Stimulated activated CD4-positive, alpha-beta T cell treated with anti-CD3 and anti-CD28 coated beads, Interleukin-4, amount 100 ng/mL, for 24 hours (primary cell): ENCODE data around the gene COG7.
"Not testable (repeated sequence)": the region's sequence is repeated elsewhere in the genome, so short reads cannot be mapped to it uniquely, and the experiment has no call there.

Experiments used
- DNase-seq: peaks from one replicate; pipeline ENCODE4 v3.0.0-alpha.2; 2020

COG7 gene

DNA sequence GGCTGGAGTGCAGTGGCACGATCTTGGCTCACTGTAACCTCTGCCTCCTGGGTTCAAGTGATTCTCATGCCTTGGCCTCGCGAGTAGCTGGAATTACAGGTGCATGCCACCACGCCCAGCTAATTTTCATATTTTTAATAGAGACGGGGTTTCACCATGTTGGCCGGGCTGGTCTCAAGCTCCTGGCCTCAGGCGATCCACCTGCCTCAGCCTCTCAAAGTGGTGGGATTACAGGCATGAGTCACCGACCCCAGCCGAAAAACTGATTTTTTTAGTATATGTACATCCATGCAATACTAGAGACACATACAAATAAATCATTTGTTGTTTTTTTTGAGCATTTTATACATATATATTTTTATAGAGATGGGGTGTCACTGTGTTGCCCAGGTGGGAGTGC is 71.3 kb downstream of the COG7 start:
- DNase-seq, result not testable (repeated sequence)

DNA sequence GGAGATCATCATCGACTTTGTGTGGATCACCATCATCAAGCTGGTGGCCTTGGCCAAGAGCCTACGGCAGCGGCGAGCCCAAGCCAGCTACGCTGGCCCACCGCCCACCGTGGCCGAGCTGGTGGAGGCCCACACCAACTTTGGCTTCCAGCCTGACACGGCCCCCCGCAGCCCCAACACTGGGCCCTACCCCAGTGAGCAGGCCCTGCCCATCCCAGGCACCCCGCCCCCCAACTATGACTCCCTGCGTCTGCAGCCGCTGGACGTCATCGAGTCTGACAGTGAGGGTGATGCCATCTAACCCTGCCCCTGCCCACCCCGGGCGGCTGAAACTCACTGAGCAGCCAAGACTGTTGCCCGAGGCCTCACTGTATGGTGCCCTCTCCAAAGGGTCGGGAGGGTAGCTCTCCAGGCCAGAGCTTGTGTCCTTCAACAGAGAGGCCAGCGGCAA is 72.5 kb downstream of the COG7 start:
- DNase-seq, result no peak

DNA sequence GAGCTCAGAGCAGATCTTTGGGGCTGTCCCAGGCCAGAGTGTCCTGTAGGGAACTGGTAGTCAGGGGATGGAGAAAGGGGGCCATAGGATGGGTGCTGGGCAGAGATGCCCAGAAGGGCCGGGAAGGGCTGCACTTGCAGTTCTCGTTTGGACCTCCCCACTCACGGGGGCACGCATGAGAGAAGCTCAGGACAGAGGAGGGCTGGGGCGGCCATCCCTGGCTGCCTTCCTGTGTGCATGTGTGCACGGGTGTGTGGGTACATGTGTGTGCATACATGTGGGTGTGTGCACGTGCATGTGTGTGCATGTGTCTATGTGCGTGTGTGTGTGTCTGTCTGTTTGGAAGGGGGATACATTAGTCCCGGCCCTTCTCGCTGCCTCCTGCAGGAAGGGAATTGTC is 73.3 kb downstream of the COG7 start:
- DNase-seq, result no peak

DNA sequence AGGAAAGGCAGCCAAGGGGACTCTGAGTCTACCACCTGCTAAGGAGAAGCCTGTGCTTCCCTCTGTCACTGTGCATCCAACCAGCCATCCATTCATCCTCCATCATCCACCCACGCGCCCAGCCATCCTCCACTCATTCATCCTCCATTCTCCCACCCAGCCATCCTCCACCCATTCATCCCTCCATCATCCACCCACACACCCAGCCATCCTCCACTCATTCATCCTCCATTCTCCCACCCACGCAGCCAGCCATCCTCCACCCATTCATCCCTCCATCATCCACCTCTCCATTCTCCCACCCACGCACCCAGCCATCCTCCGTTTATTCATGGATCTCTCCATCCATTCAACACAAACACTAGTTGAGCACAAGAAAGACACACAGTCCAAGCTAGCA is 74.1 kb downstream of the COG7 start:
- DNase-seq, result no peak

DNA sequence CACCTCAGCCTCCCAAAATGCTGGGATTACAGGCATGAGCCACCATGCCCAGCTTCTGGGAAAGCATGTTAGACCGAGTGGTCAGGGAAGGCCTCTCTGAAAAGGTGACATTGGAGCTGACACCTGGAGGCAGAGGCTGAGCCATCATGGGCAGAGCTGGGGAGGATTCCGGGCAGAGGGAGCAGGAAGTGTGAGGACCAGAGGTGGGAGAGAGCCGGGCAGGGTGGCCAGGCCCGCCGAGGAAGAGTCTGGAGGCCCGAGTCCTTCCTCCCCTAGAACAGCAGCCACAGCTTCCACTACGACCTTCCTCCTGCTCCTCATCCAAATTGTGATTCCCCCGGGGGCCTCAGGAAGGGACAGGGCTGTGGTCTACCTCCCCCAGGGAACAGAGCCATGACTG is 74.7 kb downstream of the COG7 start:
- no peak for DNase-seq

DNA sequence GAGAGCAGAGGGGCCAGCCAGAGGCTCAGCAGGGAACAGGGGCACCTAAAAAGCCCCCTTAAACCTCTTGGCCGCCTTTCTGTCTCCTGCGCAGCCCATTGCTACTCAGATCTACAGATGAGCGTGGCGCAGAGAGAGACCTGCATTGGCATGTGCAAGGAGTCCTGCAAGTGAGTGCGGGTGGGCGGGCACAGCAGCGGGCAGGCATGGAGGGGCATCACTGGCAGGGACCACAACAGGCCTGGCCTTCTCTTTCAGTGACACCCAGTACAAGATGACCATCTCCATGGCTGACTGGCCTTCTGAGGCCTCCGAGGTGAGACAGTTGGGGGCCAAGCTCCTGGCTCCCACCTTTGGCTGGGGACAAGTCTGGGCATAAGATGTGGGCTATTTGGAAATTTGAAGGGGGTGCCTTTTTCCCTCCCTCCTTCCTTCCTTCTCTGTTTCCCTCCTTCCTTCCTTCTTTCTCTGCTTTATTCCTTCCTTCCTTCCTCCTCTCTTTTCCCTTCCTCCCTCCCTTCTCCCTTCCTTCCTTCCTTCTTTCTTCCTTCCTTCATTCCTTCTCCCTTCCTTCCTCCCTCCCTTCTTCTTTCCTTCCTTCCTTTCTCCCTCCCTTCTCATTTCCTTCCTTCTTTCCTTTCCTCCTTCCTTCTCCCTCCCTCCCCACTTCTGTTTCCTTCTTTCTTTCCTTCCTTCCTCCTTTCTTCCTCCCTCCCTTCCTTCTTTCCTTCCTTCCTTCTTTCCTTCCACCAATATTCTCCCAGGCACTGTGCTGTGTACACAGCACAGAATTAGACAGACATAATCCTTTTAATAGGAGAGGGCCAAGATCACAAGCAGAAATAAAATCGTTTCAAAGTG is 75.7 kb downstream of the COG7 start:
- no peak for DNase-seq

DNA sequence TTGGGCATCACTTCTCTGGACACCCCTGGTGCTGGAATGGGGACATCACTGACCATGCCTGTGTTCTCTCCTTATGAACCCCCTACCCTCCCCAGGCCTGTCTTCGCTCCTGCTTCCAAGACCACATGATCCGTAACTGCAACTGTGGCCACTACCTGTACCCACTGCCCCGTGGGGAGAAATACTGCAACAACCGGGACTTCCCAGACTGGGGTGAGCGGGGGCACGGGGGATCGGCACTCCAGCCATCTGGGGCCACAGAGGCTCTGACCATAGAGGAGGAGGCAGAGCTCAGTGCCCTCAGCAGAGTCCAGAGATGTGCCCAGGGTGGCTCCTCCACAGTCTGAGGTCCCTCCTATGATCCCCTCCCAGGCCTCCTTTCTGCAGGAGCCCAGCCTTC is 77.3 kb downstream of the COG7 start:
- no peak for DNase-seq

DNA sequence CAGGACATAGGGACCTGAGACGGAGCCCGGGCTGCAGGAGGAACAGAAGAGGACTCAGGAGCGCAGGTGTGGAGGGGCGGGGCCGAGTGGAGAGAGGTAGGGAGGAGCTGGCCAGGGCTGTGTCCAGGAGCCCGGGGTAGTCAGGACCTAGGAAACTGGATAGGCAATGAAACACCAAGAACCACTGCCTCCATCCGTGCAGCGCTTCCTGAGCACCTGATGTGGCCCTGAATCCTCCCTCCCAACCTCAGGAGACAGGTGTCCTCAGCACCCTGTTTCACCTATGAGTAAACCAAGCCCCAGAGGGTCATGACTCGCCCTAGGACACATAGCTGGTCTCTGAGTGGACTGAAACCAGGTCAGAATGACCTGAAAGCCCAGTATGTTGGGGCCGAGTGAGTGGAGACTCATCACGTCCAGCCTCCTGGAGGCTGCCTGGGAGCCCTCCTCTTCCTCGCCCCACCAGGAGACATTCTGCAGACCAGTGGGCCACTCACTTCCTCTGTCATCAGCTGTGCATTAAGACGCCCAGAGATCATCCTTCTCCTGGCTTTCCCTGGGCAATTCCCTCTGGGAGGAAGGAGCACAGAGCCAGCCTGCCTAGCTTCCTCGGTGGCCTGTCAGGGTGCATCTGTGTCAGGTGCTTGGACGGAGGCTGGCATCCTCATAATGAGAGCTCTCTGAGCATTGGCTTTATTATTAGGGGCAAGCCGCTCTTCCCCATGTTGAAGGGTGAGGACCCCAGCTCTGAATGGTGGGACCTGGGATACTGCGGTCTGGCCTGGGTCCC is 78.1 kb downstream of the COG7 start:
- no peak for DNase-seq

DNA sequence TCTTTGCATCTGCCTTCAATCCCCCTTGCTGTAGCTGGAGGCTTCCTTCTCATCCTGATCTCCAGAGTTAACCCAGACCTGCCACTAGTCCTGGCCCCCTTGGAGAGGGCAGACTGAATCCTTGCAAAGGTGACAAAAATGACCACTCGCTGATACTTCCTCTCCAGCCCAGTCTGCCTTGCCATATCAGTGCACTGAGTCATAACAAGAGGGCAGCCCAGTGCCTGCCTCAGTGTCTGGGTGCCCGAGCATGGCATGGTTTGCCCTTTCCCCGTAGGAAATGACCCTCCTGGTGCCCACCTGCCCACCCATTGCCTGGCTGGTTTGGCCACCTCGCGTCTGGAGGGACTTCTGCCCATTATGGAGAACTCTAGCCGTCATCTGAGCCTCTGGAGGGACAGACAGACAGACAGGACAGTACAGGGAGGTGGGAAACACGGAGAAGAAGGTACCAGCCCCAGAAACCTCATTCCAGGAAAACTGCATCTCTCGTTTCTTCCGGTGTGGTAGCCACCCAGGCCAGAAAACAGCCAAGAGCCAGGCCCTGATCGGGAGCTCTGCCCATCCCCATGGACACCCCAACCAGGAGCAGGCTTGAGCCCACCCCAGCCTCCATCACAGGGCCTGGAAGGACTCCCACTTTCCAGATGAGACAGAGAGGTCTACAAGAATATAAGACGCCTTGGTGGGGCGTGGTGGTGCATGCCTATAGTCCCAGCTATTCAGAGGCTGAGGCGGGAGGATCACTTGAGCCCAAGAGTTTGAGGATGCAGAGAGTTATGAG is 79.4 kb downstream of the COG7 start:
- no peak for DNase-seq

DNA sequence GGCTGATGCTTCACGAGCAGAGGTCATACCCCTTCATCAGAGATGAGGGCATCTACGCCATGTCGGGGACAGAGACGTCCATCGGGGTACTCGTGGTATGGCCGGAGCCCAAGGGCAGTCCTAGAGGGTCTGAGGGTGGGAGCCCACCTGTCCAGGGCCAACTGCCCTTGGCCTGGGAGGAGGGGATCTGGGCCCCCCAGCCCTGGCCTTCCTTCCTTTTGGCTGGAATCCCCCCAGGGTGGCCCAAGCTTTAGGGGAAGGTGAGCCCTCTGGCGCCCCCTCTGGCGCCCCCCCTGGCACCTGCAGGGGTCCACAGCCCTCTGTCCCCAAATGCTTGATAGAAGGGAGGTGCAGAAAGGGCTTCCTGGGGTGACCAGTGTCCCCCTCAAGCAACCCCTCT is 81.6 kb downstream of the COG7 start:
- no peak for DNase-seq

DNA sequence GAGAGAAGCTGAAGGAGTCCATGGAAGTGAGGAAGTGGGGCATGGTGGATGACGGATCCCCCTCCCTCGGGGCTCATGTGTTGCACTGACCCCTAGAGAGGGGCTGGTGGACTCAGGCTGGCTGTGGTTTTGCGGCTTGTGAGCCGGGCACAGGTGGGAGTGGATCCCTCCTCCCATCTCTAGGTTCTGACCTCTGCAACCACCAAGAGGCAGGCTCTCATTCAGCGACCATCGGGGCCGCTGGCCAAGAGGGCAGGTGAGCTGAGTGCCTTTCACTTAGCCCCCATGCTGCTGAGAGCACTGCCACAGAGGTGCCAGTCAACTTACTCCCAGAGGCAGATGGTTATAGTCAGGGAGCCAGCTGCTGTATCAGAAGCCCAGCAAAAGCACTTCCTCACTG is 83.6 kb downstream of the COG7 start:
- DNase-seq, result no peak

DNA sequence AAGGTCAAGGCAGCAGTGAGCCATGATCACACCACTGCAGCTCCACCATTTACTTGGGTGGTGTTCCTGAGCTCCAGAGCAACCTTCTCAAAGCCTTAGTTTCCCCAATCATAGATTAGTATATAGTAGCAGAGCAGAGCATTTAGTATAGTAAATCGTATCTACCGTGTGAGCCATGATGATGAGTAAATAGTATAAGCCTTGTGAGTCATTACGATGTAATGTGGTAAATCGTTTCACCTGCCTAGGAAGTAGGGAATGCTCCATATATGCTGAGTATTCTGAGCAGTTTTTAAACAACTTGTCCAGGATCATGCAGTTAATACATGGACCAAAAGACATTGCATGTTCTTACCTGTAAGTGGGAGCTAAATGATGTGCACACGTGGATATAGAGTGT is 84.5 kb downstream of the COG7 start:
- no peak for DNase-seq

DNA sequence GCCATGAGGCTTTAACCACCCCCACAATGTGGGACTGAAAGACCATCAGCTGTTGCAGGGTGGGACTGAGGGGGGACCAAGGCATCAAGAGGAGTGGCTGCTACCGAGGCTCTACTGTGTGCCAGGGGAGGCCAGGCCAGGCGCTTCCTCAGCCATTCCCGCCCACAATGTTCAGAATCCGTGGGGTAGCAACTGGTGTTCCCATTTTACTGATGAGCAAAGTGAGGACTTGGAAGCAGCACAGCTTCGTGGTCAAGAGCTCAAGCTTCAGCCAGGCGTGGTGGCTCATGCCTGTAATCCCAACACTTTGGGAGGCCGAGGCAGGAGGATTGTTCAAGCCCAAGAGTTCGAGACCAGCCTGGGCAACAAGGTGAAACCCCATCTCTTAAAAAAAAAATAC is 85.0 kb downstream of the COG7 start:
- DNase-seq, result no peak

DNA sequence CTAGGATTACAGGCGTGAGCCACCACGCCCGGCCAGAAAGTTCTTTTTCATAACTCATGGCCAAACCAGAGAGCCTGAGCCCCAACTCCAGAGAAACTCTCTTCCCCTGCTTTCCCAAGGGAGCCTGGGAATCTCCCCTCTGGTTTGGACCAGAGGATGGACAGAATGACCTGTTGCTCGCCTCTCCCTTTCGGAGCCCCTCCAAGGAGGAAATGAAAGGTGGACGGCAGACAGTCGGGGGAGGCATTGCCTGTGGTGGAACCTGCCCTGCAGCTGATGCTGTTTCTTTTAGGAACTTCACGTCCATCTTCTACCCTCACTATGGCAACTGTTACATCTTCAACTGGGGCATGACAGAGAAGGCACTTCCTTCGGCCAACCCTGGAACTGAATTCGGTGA is 85.4 kb downstream of the COG7 start:
- no peak for DNase-seq

DNA sequence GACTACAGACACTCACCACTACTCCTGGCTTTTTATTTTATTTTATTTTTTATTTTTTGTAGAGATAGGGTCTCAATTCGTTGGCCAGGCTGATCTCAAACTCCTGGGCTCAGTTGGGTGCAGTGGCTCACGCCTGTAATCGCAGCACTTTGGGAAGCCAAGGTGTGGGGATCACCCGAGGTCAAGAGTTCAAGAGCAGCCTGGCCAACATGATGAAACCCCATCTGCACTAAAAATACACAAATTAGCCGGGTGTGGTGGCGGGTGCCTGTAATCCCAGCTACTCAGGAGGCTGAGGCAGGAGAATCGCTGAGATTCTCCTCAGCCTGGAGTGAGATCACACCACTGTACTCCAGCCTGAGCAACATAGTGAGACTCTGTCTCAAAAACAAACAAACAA is 86.6 kb downstream of the COG7 start:
- DNase-seq, result not testable (repeated sequence)

DNA sequence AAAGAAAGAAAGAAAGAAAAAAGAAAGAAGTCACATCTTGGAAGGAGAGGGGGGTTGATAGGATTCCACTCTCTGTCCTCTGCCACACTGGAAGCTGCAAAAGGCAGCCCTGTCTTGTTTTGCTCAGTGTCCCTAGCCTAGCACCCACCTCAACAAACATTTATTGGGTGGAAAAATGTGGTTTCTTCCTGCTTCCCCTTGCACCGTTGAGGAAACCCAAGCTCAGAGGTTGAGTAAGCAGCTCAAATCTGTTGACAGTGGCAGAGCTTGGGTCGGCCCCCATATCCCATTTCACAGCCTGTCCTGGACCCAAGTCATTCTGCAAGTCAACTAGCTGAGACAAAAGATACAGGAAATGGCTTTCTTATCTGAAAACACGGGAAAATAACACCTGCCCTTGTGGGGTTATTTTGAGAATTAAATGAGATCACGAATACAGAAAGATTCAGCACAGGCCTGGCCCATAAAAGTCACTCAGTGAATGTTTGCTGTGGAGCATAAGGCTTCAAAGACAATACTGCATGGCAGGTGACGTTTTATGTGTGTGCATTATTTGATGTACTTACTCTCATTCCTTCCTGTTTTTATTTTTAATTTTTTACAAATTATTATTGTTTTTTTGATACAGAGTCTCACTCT is 87.3 kb downstream of the COG7 start:
- no peak for DNase-seq

DNA sequence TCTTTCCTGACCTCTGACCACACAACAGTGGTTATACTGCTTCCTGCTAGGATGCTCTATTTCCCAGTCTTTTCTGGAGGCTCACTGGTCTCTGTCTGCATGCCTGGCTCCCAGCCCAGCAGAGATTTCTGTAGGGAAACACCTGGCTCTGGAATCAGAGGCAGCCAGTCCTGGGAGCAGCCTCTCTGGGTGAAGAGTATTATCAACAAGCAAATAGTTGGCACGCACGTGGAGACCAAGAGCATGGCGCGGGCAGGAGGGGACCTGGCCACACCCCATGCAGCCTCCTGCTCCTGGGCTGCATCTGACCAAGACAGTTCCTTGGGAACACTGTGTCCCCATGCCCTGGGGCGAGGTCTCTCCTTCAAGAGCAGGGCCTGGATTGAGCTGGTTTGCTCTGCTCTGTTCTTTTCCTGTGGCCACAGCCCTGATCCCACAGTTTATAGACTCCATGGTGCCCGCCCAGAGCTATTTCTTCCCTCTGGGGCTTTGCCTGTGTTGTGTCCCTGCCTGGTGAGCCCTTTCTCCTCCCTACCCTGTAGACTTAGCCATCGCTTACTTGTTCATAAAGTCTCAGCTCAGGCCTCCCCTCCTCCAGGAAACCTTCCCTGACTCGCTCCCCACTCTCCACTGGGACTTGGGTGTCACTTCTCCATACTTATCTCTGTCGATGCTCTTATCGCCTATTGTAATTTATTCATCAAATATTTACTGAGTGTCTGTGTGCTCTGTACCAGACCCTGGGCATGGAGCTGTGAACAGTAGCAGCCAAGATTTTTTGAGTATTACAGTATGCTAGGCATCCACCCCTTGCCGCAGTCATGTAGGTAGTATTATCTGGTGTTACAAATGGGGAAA is 90.3 kb downstream of the COG7 start:
- no peak for DNase-seq

DNA sequence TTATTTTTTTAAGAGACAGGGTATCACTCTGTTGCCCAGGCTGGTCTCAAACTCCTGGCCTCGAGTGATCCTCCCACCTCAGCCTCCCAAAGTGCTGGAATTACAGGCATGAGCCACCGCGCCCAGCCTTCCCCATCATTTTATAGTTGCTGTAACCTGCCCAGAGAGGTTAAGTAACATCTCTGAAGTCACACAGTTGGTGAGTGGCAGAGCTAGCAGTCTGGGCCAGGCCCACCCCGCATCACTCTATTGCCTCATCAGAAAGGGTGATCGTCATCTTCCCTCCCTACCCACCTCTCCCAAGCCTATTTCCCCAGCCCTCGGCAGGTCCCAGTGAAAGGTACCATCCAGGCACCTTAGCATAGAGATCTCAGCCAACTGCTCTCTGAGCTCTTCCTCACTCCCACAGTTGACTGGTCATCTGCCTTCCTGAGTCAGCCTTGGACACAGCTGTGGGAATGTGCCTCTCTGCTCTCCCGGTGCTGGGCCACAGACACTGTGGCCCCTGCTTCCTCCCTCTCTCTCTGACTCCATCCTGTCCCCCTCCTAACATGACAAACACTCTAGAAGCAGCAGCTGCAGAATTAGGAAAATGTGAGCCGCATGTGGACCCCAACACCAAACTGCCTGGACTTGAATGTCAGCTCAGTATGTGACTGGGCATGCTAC is 93.8 kb downstream of the COG7 start:
- DNase-seq, result no peak

DNA sequence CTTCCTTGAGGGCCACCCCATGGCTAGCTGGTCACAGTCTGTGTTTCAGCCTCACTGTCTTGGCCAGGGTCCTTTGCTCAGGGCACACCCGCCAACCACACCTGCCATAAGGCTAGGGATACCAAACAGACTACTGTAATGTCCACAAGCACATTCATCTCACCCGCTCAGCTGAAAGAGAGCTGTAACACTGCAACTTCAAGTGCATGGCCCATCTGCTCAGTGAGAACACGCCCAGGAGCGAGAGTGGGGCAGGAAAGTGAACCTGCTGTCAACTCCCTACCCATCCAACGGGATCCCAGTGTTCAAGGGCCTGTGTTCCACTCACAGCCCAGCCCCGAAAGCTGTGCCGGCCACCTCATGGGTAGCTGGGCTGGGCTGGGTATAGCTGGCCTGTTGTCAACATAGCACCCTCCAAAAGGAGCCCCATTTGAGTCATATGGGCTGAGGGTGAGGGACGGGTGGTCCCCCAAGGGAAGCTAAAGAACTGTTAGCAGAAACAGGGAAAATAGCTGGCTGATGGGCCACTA is 95.2 kb downstream of the COG7 start:
- DNase-seq, result no peak

DNA sequence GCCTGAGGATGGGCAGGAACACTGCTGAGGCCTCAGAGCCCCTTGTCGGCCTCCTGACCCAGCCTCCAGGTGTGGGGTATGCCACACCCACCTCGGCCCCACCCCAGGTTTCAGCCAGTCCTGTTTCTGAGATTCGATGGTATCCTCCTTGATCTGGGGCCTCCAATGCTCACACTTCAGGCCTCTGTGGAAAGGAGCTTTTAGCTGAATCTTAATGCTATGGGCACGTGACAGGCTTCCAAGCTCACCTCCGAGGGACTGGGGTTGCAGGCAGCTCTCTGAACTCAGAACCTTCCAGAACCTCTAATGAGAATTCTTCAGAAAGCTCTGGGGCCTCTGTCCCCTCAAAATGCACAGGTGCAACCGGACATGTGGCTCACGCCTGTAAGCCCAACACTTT is 96.0 kb downstream of the COG7 start:
- DNase-seq, result no peak

DNA sequence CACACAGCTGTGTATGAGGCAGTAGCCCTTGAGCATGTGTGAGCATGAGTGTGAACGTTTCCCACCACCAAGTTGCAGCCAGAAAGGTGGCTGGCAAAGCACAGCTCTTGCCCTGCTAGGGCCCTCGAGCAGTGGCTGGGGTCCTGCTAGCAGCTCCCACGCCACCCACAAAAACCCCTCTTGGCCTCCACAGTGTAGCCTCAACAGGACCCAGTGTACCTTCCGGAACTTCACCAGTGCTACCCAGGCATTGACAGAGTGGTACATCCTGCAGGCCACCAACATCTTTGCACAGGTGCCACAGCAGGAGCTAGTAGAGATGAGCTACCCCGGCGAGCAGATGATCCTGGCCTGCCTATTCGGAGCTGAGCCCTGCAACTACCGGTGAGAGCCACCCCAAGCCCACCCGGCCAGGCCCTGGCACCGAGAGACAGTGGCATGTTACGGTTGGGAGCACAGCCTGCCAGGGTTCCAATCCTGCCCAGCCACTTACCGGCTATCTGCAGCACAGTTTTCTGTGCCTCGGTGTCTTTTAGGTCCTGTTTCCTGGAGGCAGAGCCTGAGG is 97.8 kb downstream of the COG7 start:
- no peak for DNase-seq
